Gastrocnemius medialis (tissue), 4 donors: ENCODE data around the gene GMEB2. TPM values are rescaled to one million over a fixed set of nuclear protein-coding genes. Genes with fewer than 3 reads are reported as not detected.
"Not testable (repeated sequence)": the region's sequence is repeated elsewhere in the genome, so short reads cannot be mapped to it uniquely, and the experiment has no call there.

Experiments used
- ATAC-seq, 2 donors: fragments of 150-250 bp; one replicate each; pipeline ENCODE4 v1.9.1; 2016
- DNase-seq, 2 donors: peaks; one replicate each; pipeline ENCODE4 v3.0.0-alpha.2; 2019
- H3K27ac ChIP-seq, 4 donors: fragments of 200-600 bp; sonication (generic); 1 replicate in 1 of 4; 2 replicates in 3 of 4; pipeline ENCODE4 v1.5.1; 2016 to 2018; ENCODE audit warnings: mild to moderate bottlenecking in 2 of 4, moderate library complexity in 1 of 4
- H3K27me3 ChIP-seq, 3 donors: fragments of 200-600 bp; sonication (generic) in 2 of 3; 1 replicate in 1 of 3; 2 replicates in 2 of 3; pipeline versions ENCODE4 v1.5.1 to v1.6.0; 2016 to 2019; ENCODE audit warnings: mild to moderate bottlenecking in 1 of 3, moderate library complexity in 1 of 3
- H3K36me3 ChIP-seq, 2 donors: fragments of 200-600 bp; sonication (generic) in 1 of 2; one replicate each; pipeline ENCODE4 v1.5.1; 2017 to 2018
- H3K4me1 ChIP-seq, 2 donors: fragments of 200-600 bp; sonication (generic) in 1 of 2; one replicate each; pipeline ENCODE4 v1.5.1; 2016 to 2017; ENCODE audit warnings: mild to moderate bottlenecking in 2 of 2
- H3K4me3 ChIP-seq, 4 donors: fragments of 200-600 bp; sonication (generic) in 3 of 4; 1 replicate in 1 of 4; 2 replicates in 3 of 4; pipeline ENCODE4 v1.5.1; 2016 to 2019; ENCODE audit warnings: mild to moderate bottlenecking in 2 of 4
- H3K9me3 ChIP-seq, 3 donors: fragments of 200-600 bp; sonication (generic) in 2 of 3; 1 replicate in 1 of 3; 2 replicates in 2 of 3; pipeline ENCODE4 v1.5.1; 2016 to 2019
- CTCF ChIP-seq, 5 experiments: fragments of 450-650 bp in 3 of 5; fragments of 200-600 bp in 2 of 5; sonication (generic) in 2 of 5; IDR thresholded peaks in 4 of 5; conservative IDR thresholded peaks in 1 of 5; 1 replicate in 4 of 5; 2 replicates in 1 of 5; pipeline ENCODE4 v1.5.1; 2016 to 2019; ENCODE audit warnings: antibody characterized with exemption in 5 of 5, mild to moderate bottlenecking in 3 of 5, moderate library complexity in 3 of 5
- POLR2A ChIP-seq, 2 donors: fragments of 450-650 bp; IDR thresholded peaks; one replicate each; pipeline ENCODE4 v1.6.1; 2017; ENCODE audit warnings: antibody characterized with exemption in 2 of 2, mild to moderate bottlenecking in 2 of 2, moderate library complexity in 2 of 2
- in situ Hi-C, 4 donors: fragments of 200-750 bp; cut with MboI; loops; one replicate each; pipeline versions ENCODE4 v1.15.0 to v1.8.0; 2017; ENCODE audit warnings: low sequenced_read_pairs in 4 of 4
- intact Hi-C: fragments of 100-400 bp; cut with DNase I; formaldehyde crosslinking; loops from one replicate; pipeline ENCODE4 v1.15.1; 2023; ENCODE audit warnings: low total_unique reads
- total RNA-seq, 4 donors: library from RNA; depleted of rRNA; stranded (reverse); fragments of >200 nt; gene quantifications; one replicate each; pipeline versions ENCODE4 v1.1.0 to v1.2.3, GENCODE V29; 2016

The GMEB2 gene
- total RNA-seq, result 10 to 100 TPM in 1 of 4 donors, 1 to 10 TPM in 3; 6.1 to 14.3 (median 6.8) TPM

- ATAC-seq, result peak; percentile 85 to 89
- H3K27me3 ChIP-seq, result no peaks in the 10 kb centered on the region
- H3K4me1 ChIP-seq, result peaks cover 16 to 23% of the 10 kb centered on the region in 2 donors
- TF ChIP-seq POLR2A (IDR thresholded peaks at IDR 0.05) (peak; percentile 74 to 82), CTCF (IDR thresholded peaks at IDR 0.05 in 4 of 5, conservative IDR thresholded peaks at IDR 0.05 in 1 of 5) (no peak)
- peak within 1 kb of the TSS; percentile 90 to 99 (median 96) for H3K27ac ChIP-seq
- H3K4me3 ChIP-seq, result peak within 1 kb of the TSS; percentile 72 to 99 (median 92)
- no peaks in the 10 kb centered on the region for H3K36me3 ChIP-seq
- peak; percentile 62 to 76 for DNase-seq
- intact Hi-C loops (loop anchor here (1.0 to 10.0 kb wide), 7 partner anchors 15 to 438 kb away; partner anchors contain the start of genes ABHD16B, PRPF6, RTEL1 and TCEA2), in situ Hi-C loops (loop anchor here in 1 of 4 donors (25.0 kb wide), 1 partner anchor 89 kb away; the partner anchor contains the start of genes PTK6 and SRMS)
- no peaks in the 10 kb centered on the region for H3K9me3 ChIP-seq
Measured at GRCh38 chr20:63626424-63627128, at the start of gene GMEB2. Gene GMEB2, minus strand, starts transcription at chr20:63627101. Its CDS starts 7,704 bp downstream, at chr20:63619397.

- H3K27ac ChIP-seq, result no peak overlapping the region
- TF ChIP-seq POLR2A (IDR thresholded peaks at IDR 0.05), result no peak
- no peak for TF ChIP-seq CTCF (IDR thresholded peaks at IDR 0.05 in 4 of 5, conservative IDR thresholded peaks at IDR 0.05 in 1 of 5)
- DNase-seq (no peak), ATAC-seq (no peak)
- H3K27me3 ChIP-seq, result no peaks in the 10 kb centered on the region
- intact Hi-C loops, result no loop called here
- in situ Hi-C loops, result no loop called here
- H3K4me1 ChIP-seq, result no peaks in the 10 kb centered on the region
- peaks cover 0 to 55% of the 10 kb centered on the region in 2 donors for H3K36me3 ChIP-seq
- no peaks in the 10 kb centered on the region for H3K9me3 ChIP-seq
- H3K4me3 ChIP-seq, result no peak overlapping the region
Measured at GRCh38 chr20:63675681-63676368, 48.9 kb upstream of the GMEB2 start.

GRCh38 chr20:63673951-63674350 is 47.0 kb upstream of the GMEB2 start:
- Histone ChIP-seq H3K27me3 (no peaks in the 10 kb centered on the region), H3K27ac (no peak overlapping the region), H3K4me3 (no peak overlapping the region), H3K36me3 (peaks cover 0 to 54% of the 10 kb centered on the region in 2 donors), H3K9me3 (no peaks in the 10 kb centered on the region), H3K4me1 (no peaks in the 10 kb centered on the region)
- intact Hi-C loops, result no loop called here
- no peak for ATAC-seq
- in situ Hi-C loops, result no loop called here
- DNase-seq, result no peak
- no peak for TF ChIP-seq POLR2A (IDR thresholded peaks at IDR 0.05)
- TF ChIP-seq CTCF (IDR thresholded peaks at IDR 0.05 in 4 of 5, conservative IDR thresholded peaks at IDR 0.05 in 1 of 5), result no peak

GRCh38 chr20:63672666-63673065 is 45.8 kb upstream of the GMEB2 start:
- Histone ChIP-seq H3K9me3 (no peaks in the 10 kb centered on the region), H3K27me3 (no peaks in the 10 kb centered on the region), H3K27ac (no peak overlapping the region), H3K4me1 (no peaks in the 10 kb centered on the region), H3K36me3 (peaks cover 0 to 59% of the 10 kb centered on the region in 2 donors), H3K4me3 (no peak overlapping the region)
- no peak for ATAC-seq
- in situ Hi-C loops (no loop called here), intact Hi-C loops (no loop called here)
- DNase-seq, result no peak
- no peak for TF ChIP-seq CTCF (IDR thresholded peaks at IDR 0.05 in 4 of 5, conservative IDR thresholded peaks at IDR 0.05 in 1 of 5)

GRCh38 chr20:63671695-63672094 is 44.8 kb upstream of the GMEB2 start:
- H3K4me1 ChIP-seq, intact Hi-C loops, H3K4me3 ChIP-seq, H3K9me3 ChIP-seq, ATAC-seq, H3K27ac ChIP-seq, H3K27me3 ChIP-seq, DNase-seq, in situ Hi-C loops: not testable (repeated sequence)
- peaks cover 0 to 59% of the 10 kb centered on the region in 2 donors for H3K36me3 ChIP-seq
